Activated naive CD8-positive, alpha-beta T cell treated with anti-CD3 and anti-CD28 coated beads, Interleukin-2, amount 50 U/mL, for 24 hours (primary cell): ENCODE results near the gene PCYT2.

Source experiments
- ATAC-seq: fragments of 150-1000 bp; cut with Tn5 transposase; one replicate; pipeline ENCODE4 v1.10.0; 2021
- DNase-seq: peaks from one replicate; pipeline ENCODE4 v3.0.0; 2021
- H3K27ac Mint-ChIP-seq: one replicate; pipeline ENCODE4 v1.8.0; 2021; ENCODE audit warnings: mild to moderate bottlenecking, mixed read lengths
- H3K27me3 Mint-ChIP-seq: one replicate; pipeline ENCODE4 v1.8.0; 2021; ENCODE audit warnings: mixed read lengths
- H3K36me3 Mint-ChIP-seq: one replicate; pipeline ENCODE4 v1.8.0; 2021; ENCODE audit warnings: low read depth, mixed read lengths
- H3K4me1 Mint-ChIP-seq: one replicate; pipeline ENCODE4 v1.8.0; 2021; ENCODE audit warnings: mixed read lengths
- H3K4me3 Mint-ChIP-seq: one replicate; pipeline ENCODE4 v1.8.0; 2021; ENCODE audit warnings: mild to moderate bottlenecking, moderate library complexity, mixed read lengths
- H3K9me3 Mint-ChIP-seq: one replicate; pipeline ENCODE4 v1.8.0; 2021; ENCODE audit warnings: mixed read lengths

The PCYT2 gene

GRCh38 chr17:81859906-81860755, 51.1 kb downstream of the PCYT2 start, which contains the start of gene P4HB:
P4HB (minus strand) TSS chr17:81860535; CDS start chr17:81860471, 64 bp downstream.
- H3K27me3 Mint-ChIP-seq: peaks cover 3% of the 10 kb centered on the region
- H3K4me1 Mint-ChIP-seq: peaks cover 50% of the 10 kb centered on the region
- H3K36me3 Mint-ChIP-seq: peaks cover 62% of the 10 kb centered on the region
- no peaks in the 10 kb centered on the region for H3K9me3 Mint-ChIP-seq
- H3K27ac Mint-ChIP-seq: peak within 1 kb of the TSS; percentile 99
- peak; percentile 96 for DNase-seq
- peak within 1 kb of the TSS; percentile 98 for H3K4me3 Mint-ChIP-seq
- ATAC-seq: no peak

- peaks cover 3% of the 10 kb centered on the region for H3K27me3 Mint-ChIP-seq
- peaks cover 60% of the 10 kb centered on the region for H3K36me3 Mint-ChIP-seq
- H3K4me1 Mint-ChIP-seq: peaks cover 50% of the 10 kb centered on the region
- ATAC-seq (no peak), DNase-seq (no peak)
- no peaks in the 10 kb centered on the region for H3K9me3 Mint-ChIP-seq
- H3K27ac Mint-ChIP-seq: peak overlapping the region; percentile 92
- H3K4me3 Mint-ChIP-seq: peak overlapping the region; percentile 98
Observed at GRCh38 chr17:81858967-81859905, 52.0 kb downstream of the PCYT2 start.

DNA sequence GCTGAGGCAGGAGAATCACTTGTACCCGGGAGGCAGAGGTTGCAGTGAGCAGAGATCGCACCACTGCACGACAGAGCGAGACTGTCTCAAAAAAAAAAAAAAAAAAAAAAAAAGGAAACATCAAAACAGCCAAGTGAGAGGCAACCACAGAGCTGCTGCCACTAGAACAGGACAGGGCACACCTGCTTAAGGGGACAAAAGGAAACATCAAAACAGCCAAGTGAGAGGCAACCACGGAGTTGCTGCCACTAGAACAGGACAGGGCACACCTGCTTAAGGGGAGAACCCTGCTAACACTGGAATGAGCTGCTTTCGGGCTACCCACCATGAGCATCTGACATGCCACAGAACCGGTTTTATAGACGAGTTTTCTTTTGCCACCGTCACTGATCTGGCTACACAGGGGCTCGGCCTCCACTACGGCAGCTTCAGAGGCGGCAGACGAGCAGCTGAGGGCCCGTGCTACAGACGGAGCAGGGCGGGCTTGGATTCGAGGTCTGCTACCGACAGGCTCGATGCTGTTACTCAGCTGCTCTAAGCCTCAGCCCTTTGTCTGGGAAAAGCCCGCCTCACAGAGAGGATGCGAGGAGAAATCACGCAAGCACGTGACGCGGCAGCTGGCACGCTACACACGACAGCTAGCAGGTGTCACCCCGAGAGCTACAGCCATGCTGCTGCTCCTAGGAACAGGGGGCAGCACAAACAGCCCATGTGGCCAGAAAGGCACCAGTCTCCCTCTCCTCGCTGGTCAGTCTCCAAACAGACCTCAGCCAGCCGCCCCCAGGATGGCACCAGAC, 52.8 kb downstream of the PCYT2 start:
- H3K36me3 Mint-ChIP-seq: peaks cover 62% of the 10 kb centered on the region
- H3K27ac Mint-ChIP-seq: peak overlapping the region; percentile 42
- no peaks in the 10 kb centered on the region for H3K9me3 Mint-ChIP-seq
- peaks cover 3% of the 10 kb centered on the region for H3K27me3 Mint-ChIP-seq
- peaks cover 42% of the 10 kb centered on the region for H3K4me1 Mint-ChIP-seq
- ATAC-seq (no peak), DNase-seq (no peak)
- peak overlapping the region; percentile 98 for H3K4me3 Mint-ChIP-seq

- no peak for DNase-seq
- Mint-ChIP-seq H3K36me3 (peaks cover 68% of the 10 kb centered on the region), H3K27ac (no peak overlapping the region), H3K4me1 (peaks cover 24% of the 10 kb centered on the region), H3K4me3 (no peak overlapping the region), H3K9me3 (no peaks in the 10 kb centered on the region), H3K27me3 (no peaks in the 10 kb centered on the region)
- no peak for ATAC-seq
Observed at GRCh38 chr17:81854974-81855774, 56.0 kb downstream of the PCYT2 start.

GRCh38 chr17:81852237-81852636, 59.0 kb downstream of the PCYT2 start:
- Mint-ChIP-seq H3K4me3 (no peak overlapping the region), H3K36me3 (peaks cover 45% of the 10 kb centered on the region), H3K4me1 (peaks cover under 1% of the 10 kb centered on the region), H3K27ac (no peak overlapping the region), H3K9me3 (no peaks in the 10 kb centered on the region), H3K27me3 (no peaks in the 10 kb centered on the region)
- DNase-seq (no peak), ATAC-seq (no peak)

DNA sequence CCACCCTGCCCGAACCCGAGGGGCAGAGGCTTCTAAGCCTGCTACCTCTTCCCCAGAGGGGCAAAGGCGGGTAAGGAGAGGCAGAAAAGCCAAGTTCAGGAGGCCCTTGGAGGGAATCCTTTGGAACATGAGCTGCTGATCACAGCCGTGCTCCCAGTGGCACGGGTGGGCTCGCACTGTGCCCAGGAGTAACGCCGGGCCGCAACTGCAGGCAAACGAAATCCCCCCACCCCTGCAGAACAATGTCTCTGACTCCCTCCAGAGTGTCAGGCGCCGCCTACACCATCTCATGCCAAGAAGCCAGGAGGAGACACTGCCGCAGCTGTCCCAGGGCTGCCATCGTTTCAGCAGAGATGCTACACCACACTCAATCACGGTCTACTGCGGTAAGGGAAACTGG, 59.8 kb downstream of the PCYT2 start:
- no peaks in the 10 kb centered on the region for H3K27me3 Mint-ChIP-seq
- peaks cover 44% of the 10 kb centered on the region for H3K36me3 Mint-ChIP-seq
- no peak overlapping the region for H3K4me3 Mint-ChIP-seq
- H3K4me1 Mint-ChIP-seq: no peaks in the 10 kb centered on the region
- ATAC-seq (no peak), DNase-seq (no peak)
- no peak overlapping the region for H3K27ac Mint-ChIP-seq
- no peaks in the 10 kb centered on the region for H3K9me3 Mint-ChIP-seq
